ENCODE data around the gene GARIN5B. TPM values are rescaled to one million over a fixed set of nuclear protein-coding genes. Genes with fewer than 3 reads are reported as not detected.

The GARIN5B gene
- total and polyA plus RNA-seq, 2 experiments from 2014 or later, result not detected

DNA sequence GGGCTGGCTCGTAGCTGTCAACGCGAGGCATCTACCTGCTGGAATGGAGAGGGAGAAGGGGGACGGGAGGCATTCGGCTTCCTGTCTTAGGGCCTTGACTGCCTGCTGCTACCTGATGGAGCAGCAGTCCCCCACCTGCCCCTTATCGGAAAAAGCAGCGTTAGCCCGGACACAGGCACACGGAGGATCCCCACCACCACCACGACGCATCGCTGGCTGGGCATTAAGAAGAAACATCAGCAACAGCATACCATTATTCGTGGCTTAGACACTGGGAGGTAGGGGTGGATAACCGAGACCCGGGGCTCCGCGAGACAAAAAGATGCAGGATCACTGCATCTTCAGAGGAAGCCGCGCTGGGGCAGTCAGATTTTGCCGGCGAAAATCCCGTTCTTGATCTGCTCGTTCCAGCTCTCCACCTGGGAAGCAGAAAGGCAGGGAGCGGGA, 9.7 kb downstream of the GARIN5B start:
- peak overlapping the region; percentile 90 for H2AFZ ChIP-seq
- H3K4me3 Mint-ChIP-seq, result peak overlapping the region; percentile 72
- peaks cover 71% of the 10 kb centered on the region for H3K27me3 Mint-ChIP-seq (ENCODE audit: insufficient read depth, low read depth, poor library complexity)
- no peaks in the 10 kb centered on the region for H3K9me2 ChIP-seq (ENCODE audit: insufficient read depth)
- no peaks in the 10 kb centered on the region for H4K20me1 ChIP-seq (replicated peaks; ENCODE audit: insufficient read depth)
- ATAC-seq (peak; percentile 3), DNase-seq (ENCODE audit: low spot score) (peak; percentile 55)
- H3K36me3 ChIP-seq (ENCODE audit: insufficient read depth), result no peaks in the 10 kb centered on the region
- H3K4me1 Mint-ChIP-seq, result peaks cover 45% of the 10 kb centered on the region
- no peaks in the 10 kb centered on the region for H3K79me2 ChIP-seq (replicated peaks; ENCODE audit: insufficient read depth)
- H3K36me3 Mint-ChIP-seq (ENCODE audit: low read depth), result no peaks in the 10 kb centered on the region
- H3K27ac Mint-ChIP-seq, result no peak overlapping the region
- peaks cover 32% of the 10 kb centered on the region for H3K4me1 ChIP-seq (ENCODE audit: insufficient read depth)
- peak overlapping the region; percentile 75 for H3K4me3 ChIP-seq
- H3F3A ChIP-seq (replicated peaks; ENCODE audit: low read depth), result peaks cover 23% of the 10 kb centered on the region
- no peak overlapping the region for H3K27ac ChIP-seq (ENCODE audit: low read depth)
- TF ChIP-seq ZNF331 (CRISPR knock-in tag; IDR thresholded peaks at IDR 0.05; ENCODE audit: low read depth) (no peak), ZNF114 (CRISPR knock-in tag; IDR thresholded peaks at IDR 0.05) (no peak), ETS1 (IDR thresholded peaks at IDR 0.05) (no peak), NANOG (IDR thresholded peaks at IDR 0.05; ENCODE audit: borderline replicate concordance) (no peak), EZH2phosphoT487 (IDR thresholded peaks at IDR 0.05; ENCODE audit: unreplicated experiment) (no peak), EZH2 (IDR thresholded peaks at IDR 0.05; ENCODE audit: low read depth, unreplicated experiment) (no peak), CREB1 (CRISPR knock-in tag; IDR thresholded peaks at IDR 0.05; ENCODE audit: low read depth) (no peak), POLR2AphosphoS5 (IDR thresholded peaks at IDR 0.05; ENCODE audit: low read depth) (no peak), STAT1 (IDR thresholded peaks at IDR 0.05; ENCODE audit: unreplicated experiment) (no peak), REST (IDR thresholded peaks at IDR 0.05; ENCODE audit: unreplicated experiment) (no peak), JUNB (IDR thresholded peaks at IDR 0.05; ENCODE audit: unreplicated experiment) (no peak)
- TF ChIP-seq, protein P1, sequence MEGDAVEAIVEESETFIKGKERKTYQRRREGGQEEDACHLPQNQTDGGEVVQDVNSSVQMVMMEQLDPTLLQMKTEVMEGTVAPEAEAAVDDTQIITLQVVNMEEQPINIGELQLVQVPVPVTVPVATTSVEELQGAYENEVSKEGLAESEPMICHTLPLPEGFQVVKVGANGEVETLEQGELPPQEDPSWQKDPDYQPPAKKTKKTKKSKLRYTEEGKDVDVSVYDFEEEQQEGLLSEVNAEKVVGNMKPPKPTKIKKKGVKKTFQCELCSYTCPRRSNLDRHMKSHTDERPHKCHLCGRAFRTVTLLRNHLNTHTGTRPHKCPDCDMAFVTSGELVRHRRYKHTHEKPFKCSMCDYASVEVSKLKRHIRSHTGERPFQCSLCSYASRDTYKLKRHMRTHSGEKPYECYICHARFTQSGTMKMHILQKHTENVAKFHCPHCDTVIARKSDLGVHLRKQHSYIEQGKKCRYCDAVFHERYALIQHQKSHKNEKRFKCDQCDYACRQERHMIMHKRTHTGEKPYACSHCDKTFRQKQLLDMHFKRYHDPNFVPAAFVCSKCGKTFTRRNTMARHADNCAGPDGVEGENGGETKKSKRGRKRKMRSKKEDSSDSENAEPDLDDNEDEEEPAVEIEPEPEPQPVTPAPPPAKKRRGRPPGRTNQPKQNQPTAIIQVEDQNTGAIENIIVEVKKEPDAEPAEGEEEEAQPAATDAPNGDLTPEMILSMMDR (conservative IDR thresholded peaks at IDR 0.05; ENCODE audit: low read depth in 2 of 2), result no peak
- TF ChIP-seq, protein P2, sequence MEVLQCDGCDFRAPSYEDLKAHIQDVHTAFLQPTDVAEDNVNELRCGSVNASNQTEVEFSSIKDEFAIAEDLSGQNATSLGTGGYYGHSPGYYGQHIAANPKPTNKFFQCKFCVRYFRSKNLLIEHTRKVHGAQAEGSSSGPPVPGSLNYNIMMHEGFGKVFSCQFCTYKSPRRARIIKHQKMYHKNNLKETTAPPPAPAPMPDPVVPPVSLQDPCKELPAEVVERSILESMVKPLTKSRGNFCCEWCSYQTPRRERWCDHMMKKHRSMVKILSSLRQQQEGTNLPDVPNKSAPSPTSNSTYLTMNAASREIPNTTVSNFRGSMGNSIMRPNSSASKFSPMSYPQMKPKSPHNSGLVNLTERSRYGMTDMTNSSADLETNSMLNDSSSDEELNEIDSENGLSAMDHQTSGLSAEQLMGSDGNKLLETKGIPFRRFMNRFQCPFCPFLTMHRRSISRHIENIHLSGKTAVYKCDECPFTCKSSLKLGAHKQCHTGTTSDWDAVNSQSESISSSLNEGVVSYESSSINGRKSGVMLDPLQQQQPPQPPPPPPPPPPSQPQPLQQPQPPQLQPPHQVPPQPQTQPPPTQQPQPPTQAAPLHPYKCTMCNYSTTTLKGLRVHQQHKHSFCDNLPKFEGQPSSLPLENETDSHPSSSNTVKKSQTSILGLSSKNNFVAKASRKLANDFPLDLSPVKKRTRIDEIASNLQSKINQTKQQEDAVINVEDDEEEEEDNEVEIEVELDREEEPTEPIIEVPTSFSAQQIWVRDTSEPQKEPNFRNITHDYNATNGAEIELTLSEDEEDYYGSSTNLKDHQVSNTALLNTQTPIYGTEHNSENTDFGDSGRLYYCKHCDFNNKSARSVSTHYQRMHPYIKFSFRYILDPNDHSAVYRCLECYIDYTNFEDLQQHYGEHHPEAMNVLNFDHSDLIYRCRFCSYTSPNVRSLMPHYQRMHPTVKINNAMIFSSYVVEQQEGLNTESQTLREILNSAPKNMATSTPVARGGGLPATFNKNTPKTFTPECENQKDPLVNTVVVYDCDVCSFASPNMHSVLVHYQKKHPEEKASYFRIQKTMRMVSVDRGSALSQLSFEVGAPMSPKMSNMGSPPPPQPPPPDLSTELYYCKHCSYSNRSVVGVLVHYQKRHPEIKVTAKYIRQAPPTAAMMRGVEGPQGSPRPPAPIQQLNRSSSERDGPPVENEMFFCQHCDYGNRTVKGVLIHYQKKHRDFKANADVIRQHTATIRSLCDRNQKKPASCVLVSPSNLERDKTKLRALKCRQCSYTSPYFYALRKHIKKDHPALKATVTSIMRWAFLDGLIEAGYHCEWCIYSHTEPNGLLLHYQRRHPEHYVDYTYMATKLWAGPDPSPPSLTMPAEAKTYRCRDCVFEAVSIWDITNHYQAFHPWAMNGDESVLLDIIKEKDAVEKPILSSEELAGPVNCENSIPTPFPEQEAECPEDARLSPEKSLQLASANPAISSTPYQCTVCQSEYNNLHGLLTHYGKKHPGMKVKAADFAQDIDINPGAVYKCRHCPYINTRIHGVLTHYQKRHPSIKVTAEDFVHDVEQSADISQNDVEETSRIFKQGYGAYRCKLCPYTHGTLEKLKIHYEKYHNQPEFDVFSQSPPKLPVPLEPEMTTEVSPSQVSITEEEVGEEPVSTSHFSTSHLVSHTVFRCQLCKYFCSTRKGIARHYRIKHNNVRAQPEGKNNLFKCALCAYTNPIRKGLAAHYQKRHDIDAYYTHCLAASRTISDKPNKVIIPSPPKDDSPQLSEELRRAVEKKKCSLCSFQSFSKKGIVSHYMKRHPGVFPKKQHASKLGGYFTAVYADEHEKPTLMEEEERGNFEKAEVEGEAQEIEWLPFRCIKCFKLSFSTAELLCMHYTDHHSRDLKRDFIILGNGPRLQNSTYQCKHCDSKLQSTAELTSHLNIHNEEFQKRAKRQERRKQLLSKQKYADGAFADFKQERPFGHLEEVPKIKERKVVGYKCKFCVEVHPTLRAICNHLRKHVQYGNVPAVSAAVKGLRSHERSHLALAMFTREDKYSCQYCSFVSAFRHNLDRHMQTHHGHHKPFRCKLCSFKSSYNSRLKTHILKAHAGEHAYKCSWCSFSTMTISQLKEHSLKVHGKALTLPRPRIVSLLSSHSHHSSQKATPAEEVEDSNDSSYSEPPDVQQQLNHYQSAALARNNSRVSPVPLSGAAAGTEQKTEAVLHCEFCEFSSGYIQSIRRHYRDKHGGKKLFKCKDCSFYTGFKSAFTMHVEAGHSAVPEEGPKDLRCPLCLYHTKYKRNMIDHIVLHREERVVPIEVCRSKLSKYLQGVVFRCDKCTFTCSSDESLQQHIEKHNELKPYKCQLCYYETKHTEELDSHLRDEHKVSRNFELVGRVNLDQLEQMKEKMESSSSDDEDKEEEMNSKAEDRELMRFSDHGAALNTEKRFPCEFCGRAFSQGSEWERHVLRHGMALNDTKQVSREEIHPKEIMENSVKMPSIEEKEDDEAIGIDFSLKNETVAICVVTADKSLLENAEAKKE (CRISPR knock-in tag; IDR thresholded peaks at IDR 0.05), result no peak
- H3K4me2 ChIP-seq, result peak overlapping the region; percentile 91
- peaks cover 63% of the 10 kb centered on the region for H3K27me3 ChIP-seq (ENCODE audit: insufficient read depth)
- H3K9me3 Mint-ChIP-seq, result no peaks in the 10 kb centered on the region
